A673 (cell line): ENCODE results near the gene TAB3.

Source experiments
- EZH2 ChIP-seq: fragments of 200-600 bp; sonication (generic); IDR thresholded peaks from 2 replicates; pipeline ENCODE4 v1.6.1; 2017; ENCODE audit warnings: borderline replicate concordance, low read depth, mild to moderate bottlenecking, mixed read lengths, antibody characterized with exemption, low read length; ENCODE audit not compliant: poor library complexity, severe bottlenecking
- TF ChIP-seq, protein P1 (sequence below): fragments of 300-800, 200-600 bp; sonication (generic); conservative IDR thresholded peaks from 2 replicates; pipeline ENCODE4 v1.5.1; 2017; ENCODE audit warnings: low read depth, mild to moderate bottlenecking, antibody characterized with exemption, low read length, moderate library complexity, mixed read lengths

DNA sequence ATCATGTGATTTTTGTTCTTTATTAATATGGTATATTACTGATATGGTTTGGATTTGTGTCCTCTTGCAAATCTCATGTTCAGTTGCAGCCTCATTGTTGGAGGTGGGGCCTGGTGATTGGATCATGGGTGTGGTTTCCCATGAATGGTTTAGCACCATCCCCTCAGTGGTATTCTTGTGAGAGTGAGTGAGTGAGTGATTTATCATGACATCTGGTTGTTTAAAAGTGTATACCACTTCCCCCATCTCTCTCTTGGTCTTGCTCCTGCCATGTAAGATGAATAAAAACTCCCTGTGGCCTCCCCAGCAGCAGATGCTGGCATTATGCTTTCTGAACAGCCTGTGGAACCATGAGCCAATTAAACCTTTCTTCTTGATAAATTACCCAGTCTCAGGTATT lies 111.5 kb downstream of the TAB3 start:
- TF ChIP-seq, protein P1, sequence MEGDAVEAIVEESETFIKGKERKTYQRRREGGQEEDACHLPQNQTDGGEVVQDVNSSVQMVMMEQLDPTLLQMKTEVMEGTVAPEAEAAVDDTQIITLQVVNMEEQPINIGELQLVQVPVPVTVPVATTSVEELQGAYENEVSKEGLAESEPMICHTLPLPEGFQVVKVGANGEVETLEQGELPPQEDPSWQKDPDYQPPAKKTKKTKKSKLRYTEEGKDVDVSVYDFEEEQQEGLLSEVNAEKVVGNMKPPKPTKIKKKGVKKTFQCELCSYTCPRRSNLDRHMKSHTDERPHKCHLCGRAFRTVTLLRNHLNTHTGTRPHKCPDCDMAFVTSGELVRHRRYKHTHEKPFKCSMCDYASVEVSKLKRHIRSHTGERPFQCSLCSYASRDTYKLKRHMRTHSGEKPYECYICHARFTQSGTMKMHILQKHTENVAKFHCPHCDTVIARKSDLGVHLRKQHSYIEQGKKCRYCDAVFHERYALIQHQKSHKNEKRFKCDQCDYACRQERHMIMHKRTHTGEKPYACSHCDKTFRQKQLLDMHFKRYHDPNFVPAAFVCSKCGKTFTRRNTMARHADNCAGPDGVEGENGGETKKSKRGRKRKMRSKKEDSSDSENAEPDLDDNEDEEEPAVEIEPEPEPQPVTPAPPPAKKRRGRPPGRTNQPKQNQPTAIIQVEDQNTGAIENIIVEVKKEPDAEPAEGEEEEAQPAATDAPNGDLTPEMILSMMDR: no peak
- no peak for TF ChIP-seq EZH2
